Stimulated activated CD8-positive, alpha-beta memory T cell treated with anti-CD3 and anti-CD28 coated beads, Interleukin-7, amount 100 ng/mL, for 24 hours (primary cell): Measurements from ENCODE around the gene C1S.
"Not testable (repeated sequence)": the region's sequence is repeated elsewhere in the genome, so short reads cannot be mapped to it uniquely, and the experiment has no call there.

Source experiments
- DNase-seq: peaks from one replicate; pipeline ENCODE4 v3.0.0-alpha.2; 2020; ENCODE audit warnings: low read depth

Gene C1S

DNA sequence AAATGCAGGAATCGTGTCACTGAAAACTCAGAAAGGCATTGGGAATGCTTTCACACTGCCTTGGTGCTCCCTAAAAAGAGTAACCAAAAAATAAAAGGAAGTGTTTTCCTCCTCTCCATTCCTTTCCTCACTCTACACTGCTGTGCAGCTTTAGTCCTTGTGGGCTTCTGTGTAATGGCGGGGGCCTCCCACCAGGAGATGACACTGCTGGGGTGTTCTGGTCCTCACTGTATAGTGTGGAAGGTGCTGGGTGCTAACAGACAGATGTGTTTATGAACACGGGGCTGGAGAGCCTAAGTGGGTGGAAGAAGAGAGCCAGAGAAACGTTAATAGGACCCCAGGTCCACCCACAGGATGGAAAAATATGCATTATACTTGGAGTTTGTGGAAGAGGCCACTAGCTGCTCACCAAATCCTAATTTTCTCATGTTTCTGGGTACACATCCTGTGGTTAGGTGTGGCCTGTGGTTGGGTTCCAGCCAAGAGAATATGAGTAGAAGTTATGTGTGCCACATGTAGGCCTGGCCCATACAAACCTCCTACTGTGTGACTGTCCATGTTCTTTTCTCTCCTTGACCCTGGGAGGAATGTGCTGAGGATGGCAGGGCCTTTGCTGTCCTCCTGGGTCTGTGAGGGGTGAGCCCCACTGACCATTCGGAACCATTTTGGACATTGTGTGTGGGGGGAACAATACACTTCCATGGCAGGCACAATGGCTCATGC, 14.0 kb upstream of the C1S start:
- DNase-seq: no peak

DNA sequence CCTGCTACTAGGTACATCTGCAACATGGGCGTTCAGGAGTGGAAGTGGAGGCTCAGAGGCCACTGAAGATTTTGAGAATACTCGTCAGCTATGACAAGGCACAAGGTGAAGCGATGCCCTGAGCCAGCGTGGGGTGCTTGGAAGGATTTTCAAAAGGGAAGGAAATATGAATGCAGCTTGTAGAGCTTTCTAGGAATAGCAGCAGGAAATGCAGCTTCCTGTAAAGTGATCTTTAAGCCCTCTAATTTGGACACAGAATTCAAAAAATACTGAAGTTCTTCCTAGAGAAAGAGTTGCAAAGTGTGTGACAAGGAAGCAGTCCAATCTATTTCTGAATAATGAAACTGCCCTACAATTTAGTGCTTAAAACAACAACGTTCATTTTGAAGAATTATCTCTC, 13.2 kb upstream of the C1S start:
- DNase-seq: no peak

DNA sequence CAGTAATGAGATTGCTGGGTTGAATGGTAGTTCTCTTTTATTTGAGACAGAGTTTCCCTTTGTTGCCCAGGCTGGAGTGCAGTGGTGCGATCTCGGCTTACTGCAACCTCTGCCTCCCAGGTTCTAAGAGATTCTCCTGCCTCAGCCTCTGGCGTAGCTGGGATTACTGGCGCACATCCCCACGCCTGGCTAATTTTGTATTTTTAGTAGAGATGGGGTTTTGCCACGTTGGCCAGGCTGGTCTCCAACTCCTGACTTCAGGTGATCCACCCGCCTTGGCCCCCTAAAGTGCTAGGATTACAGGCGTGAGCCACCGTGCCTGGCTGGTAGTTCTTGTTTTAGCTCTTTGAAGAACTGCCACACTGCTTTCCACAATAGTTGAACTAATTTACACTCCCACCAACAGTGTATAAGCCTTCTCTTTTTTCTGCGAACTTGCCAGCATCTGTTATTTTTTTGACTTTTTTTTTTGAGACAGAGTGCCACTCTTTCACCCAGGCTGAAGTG, 11.0 kb upstream of the C1S start:
- DNase-seq: not testable (repeated sequence)

DNA sequence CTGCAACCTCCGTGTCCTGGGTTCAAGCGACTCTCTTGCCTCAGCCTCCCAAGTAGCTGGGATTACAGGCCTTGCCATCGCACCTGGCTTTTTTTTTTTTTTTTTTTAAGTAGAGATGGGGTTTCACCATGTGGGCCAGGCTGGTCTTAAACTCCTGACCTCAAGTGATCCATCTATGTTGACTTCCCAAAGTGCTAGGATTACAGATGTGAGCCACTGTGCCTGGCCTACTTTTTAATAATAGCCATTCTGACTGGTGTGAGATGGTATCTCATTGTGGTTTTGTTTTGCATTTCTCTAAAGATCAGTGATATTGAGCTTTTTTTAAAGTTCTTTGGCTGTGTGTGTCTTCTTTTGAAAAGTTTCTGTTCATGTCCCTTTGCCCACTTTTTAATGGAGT, 10.5 kb upstream of the C1S start:
- DNase-seq: not testable (repeated sequence)

DNA sequence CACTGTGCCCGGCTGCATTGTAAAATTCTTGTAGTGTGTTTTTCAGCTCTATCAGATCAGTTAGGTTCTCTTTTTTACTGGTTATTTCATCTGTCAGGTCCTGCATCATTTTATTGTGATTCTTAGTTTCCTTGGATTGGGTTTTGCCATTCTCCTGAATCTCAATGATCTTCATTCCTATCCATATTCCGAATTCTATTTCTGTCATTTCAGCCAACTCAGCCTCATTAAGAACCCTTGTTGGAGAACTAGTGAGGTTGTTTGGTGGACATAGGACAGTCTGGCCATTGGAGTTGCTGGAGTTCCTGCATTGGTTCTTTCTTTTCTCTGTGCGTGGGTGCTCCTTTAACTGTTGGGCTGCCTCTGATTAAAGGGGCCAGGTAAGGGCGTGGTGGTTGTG, 5.6 kb upstream of the C1S start:
- no peak for DNase-seq

DNA sequence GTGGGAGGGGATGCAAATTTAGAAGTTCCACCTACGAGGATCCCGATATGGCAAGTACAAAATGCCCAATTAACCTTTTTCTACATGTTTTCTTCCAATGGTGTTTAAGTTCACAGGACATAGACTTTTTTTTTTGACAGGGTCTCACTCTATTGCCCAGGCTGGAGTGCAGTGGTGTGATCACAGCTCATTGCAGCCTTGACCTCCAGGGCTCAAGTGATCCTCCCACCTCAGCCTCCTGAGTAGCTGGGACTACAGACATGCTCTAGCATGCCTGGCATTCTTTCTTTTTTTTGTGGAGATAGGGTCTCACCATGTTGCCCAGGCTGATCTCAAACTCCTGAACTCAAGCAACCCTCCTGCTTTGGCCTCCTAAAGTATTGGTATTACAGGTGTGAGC, 4.8 kb upstream of the C1S start:
- not testable (repeated sequence) for DNase-seq

DNA sequence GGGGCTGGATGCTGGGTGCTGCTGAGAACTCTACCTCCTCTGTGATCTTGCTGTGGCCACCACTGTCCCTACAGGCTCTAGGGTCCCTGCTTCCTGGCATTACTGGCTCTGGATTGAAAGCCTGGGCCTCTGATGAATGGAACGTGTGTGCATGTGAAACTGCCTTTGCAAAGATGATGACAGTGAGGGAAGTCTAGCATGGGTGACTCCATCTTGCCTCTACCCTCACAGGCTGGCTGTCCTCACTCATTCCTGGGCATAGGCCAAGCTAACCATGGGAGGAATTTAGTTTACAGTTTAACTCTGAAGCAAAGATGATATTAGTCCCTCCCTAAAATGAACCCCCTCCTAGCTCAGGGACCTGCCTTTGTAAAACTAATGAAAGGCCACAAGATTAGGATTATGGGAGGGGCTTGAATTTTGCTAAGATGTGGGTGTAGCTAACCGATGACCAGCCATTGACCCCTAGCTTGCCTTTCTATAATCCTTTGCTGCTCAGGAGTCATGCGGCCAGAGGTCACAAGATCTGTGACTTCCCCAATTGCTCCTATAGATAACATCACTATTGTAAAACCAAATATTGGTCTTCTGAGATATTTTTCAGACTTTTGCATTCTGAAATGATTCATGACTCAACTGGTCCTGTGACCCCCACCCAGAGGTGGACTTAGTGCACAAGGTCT, 2.2 kb upstream of the C1S start:
- no peak for DNase-seq

DNA sequence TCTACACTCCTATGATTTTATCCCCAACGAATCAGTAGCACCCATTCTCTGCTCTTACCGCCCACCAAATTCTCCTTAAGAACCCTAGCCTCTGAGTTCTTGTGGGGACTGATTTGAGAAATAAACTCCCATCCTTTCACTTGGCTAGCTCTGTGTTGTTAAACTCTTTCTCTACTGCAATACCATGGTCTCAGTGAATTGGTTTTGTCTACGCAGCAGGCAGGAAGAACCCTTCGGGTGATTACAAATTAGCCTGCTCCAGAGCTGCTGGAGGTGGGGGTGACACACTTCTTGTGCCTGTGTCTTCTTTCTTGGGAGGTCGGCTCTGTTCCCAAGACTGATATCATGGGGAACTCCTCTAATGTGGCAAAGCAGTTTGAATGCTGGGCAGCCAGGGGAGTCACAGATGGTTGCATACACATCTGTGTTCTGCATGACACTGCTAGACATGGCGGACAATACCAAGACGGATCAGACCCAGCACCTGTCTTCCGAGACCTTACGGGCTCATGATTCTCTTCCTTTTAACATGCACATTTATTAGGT, 1.6 kb upstream of the C1S start:
- no peak for DNase-seq

DNA sequence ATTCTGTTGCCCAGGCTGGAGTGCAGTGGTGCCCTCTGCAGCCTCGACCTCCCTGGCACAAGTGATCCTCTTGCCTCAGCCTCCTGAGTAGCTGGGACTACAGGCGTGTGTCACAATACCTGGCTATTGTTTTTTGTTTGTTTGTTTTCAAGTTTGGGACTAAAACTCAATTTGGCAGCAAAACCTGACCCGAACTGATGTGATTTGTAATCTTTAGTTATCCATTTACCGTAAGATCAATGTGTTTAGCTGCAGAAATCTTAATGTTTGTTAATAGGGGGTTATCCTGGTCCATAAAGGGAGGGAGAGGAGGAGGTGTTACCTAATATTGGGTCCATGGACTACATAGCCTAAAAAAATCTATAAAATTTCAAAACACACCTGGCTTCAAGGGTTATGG, 738 bp upstream of the C1S start:
- DNase-seq: no peak

DNA sequence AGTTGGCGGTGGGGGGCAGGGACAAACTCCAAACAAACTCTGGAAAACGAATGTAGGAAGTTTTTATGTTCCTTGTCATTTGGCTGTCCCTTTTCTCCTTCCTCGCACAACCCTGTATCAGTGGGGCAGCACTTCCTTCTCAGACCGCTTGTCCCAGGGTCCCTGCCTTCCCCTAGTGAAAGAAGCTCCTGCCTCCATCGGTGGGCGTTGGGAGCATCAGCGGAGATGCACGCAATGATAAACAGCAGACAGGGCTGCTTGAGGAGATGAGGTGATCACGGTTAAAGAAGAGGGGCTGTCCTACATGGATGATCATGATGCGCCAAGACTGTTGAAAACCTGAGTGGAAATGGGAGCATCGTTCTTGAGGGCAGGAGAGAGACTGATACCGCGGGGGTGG, 620 bp downstream of the C1S start:
- no peak for DNase-seq

DNA sequence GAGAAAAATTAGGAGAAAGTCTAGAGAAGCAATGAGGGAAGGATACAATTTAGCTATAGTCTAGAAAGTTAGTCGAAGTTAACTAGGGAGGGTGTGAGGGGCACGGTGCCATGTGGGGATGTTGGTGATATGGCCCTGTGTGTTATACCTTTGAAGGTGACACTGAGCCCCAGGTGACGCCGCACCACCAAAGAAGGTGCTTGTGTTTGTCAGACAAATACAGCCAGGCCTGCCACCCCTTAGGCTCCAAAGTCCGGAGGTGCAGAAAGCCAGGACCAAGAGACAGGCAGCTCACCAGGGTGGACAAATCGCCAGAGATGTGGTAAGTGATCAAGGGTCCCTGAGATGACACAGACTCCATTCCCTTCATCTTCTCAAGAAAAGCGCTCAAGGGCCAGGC, 1.1 kb downstream of the C1S start:
- DNase-seq: no peak

DNA sequence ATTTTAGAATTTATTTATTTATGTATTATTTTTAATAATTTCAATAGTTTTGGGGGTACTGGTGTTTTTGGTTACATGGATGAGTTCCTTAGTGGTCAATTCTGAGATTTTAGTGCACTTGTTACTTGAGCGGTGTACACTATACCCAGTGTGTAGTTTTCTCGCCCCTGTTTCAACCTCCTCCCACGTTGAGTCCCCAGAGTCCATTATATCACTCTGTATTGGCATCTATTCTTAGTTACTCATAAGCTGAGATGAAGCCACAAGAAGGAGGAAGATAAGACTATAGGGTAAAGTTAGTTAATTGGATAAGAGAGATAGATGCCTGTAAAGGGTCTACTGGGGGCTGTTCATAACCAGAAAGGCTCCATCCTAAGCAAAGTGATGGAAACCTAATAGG, 4.0 kb downstream of the C1S start:
- DNase-seq: no peak

DNA sequence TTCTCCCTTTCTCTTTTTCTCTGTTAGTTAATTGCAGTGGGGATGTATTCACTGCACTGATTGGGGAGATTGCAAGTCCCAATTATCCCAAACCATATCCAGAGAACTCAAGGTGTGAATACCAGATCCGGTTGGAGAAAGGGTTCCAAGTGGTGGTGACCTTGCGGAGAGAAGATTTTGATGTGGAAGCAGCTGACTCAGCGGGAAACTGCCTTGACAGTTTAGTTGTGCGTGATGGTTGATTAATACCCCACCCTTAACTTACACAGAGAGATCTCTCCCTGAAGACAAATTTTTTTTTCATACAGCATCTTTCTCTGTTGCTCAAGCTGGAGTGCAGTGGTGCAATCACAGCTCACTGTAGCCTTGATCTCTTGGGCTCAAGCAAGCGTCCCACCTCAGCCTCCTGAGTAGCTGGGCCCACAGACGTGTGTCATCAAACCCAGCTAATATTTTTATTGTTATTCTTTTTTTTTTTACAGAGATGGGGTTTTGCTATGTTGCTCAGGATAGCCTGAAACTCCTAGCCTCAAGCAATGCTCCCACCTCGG, 4.6 kb downstream of the C1S start:
- no peak for DNase-seq

DNA sequence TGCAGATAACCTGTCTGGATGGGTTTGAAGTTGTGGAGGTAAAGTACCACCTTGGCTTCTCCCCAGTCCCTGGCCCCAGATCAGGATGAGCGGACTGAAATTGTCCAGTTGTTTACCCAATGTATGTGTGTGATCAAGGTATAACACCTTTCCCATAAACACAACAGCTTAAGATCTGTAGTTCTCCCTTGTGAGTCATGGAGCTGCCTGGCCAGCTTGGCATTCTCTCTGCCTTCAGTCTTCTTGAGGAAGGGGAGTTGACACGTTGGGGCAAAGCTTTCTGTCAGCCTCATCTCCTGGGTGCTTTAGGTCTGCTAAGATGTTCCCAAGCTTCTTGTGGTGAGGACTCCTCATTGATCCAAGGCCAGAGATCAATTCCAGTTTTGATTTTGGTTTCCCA, 6.1 kb downstream of the C1S start:
- DNase-seq: no peak

DNA sequence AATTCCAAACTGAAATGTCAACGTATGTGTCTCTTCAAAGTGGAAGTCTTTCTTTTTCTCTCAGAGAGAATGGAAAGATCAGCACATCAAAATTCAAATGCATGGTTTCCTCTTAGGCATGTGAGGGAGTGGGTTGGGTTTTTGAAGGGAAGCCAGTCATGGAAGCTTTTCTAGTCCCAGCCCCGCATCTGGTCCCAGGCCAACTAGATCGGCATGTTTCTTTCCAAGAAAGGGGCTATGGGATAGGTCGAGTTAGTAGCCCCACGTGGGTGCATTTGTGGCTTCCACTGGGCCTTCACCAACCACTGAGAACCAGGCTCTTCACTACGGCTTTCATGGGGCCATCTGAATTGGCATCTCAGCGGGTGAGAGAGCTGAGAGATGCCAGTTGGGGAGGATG, 6.6 kb downstream of the C1S start:
- DNase-seq: no peak

DNA sequence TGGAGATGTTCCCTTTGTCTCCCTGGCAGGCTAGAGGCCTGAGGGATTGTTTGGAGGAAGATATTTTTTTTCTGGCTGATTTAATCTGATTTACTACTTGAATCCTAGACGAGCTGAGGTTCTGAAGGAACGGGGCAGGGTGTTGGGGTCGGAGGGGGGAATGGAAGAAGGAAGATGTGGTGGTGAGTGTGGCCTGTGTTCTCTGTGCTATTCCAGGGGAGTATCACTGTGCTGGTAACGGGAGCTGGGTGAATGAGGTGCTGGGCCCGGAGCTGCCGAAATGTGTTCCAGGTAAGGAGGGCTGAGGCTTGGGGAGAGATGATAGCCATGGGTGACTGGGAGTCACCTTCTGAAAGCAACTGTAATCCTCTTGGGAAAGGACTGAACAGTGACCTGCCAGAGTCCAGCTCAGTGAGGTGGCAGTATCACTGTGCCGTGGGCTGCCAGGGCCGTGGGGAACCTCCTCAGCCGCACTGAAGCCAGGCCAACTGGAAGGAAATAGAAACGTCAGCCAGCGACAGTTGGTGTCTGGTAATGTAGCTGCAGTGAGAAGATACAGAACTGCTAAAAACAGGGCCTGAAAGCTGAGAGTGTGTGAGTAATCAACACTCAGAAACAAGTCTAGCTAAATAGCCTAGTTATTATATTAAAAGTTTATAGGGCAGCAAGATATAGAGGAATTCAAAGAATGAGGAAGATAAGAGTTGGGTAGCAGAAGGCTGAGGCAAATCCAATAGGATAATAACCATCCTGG, 7.9 kb downstream of the C1S start:
- DNase-seq: no peak

DNA sequence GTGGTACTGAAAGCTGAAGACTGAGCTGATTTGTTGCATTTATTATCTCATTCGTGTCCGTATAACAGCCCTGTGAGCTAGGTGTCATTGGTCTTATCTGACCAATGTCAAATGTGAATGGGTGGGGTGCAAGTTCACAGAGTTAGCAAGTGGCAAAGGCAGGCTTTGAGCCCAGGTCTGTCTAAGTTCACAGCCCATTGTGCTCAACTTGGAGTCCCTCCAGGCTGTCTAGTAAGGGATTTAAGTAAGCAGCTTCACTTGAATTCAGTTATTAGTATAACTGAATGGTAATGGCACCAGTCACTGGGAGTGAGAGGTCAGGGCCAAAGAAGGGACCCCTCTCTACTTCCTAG, 8.5 kb downstream of the C1S start:
- no peak for DNase-seq

DNA sequence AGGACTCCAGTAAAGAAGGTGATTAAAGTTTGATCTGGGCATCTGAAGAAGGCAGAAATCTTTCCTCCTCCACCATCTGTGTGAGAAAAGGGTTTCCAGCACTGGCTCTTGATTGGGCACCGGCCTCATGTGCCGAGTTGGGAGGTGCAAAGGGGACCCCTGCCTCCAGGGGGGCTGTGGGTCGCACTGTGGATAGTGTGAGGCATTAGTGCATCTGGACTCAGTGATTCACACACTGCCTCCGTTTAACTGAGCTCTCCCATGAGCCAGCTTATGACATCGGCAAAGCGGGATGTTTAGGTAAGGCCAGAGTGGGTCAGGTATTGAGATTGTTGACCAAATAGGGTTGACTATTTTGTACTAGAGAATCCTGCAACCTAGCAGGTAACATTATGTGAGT, 8.9 kb downstream of the C1S start:
- DNase-seq: no peak

DNA sequence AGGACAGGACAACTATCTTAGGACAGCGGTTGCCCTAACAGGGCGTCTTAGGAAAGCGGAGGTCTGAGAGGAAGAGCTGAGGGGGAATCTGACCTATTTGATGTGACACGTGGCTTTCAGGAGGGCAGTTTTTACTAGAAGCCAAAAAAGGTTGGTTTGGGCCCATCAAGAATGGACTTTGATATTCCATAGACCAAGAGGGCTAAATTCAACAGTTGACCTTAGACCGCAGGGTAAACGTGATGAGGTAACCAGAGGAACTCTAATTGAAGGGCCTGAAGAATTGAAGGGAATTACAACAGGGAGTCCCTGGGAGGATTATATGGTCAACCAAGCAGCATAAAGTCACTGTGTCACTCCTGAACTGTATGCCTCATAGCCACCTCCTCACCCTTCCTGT, 11.5 kb downstream of the C1S start:
- no peak for DNase-seq

DNA sequence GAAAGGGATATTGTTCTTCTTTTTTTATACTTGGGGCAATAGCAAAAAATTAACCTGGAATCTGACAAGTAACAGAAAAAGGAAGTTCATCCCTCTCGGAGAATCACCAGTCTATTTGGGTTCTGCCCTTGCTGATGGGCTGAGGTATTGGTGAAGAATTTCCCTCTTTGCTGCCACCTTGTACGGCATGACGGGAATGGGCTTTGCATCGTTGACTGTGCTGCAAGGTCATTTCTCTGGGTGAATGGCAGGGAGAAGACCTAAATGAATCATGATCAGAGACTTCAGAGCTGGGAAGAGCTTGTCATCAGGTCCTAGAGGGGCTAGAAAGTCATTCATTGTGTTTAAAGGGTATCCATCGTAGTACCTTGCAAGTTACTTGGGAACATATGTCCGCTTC, 12.0 kb downstream of the C1S start:
- DNase-seq: no peak

DNA sequence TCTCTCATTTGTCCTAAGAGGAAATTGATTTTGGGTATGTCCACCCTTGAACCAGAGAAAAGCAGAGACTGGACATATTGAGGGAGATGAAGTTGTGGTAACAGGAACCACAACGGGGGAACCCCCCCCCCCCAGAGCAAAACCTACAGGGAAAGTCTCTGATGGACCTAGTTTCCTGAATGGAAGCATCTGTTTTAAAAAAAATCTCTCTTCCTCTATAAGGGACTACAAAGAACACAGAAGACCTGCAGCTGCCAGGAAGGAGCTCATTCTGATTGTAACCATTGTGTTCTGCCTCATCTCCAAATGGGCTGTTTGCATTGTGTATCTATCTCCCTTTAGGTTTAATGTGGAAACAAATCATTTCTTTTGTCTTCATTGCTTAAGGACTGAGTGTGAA, 13.4 kb downstream of the C1S start:
- no peak for DNase-seq

DNA sequence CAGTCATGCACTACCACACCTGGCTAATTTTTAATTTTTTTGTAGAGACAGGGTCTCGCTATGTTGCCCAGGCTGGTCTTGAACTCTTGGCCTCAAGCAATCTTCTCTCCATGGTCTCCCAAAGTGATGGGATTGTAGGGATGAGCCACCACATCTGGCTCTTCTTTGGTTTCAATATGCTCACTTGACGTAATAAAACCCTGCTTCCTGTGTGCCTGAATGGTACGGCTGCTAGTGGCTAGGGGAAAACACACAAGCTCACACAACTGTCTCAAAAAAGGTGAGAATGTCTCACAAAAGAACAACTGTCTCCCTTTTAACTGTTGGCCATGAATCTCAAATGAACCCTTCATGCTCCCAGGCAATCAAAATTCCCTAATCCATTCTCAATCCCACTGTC, 15.0 kb downstream of the C1S start:
- DNase-seq: no peak

DNA sequence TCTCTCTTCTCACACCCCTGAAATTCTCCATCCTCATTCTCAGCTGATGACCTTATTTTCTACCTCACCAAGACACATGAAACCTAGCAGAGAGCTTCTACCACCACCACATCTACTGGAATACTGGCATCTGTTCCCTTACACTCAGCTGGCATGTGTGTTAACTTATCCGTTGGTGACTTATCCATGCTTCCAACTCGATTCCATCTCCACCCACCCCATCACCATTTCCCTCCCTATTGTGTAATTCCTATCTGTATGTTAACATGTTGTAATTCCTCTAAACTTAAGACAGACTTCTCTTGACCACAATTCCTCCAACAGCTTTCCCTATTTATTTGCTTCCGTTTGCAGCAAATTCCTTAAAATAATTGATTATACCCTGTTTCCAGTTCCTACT, 15.4 kb downstream of the C1S start:
- DNase-seq: no peak
